Cardiac fibroblast (primary cell): ENCODE results near the gene CABCOCO1.
A peak's percentile ranks its signal among the peaks of the same experiment; 100 is the strongest.

Source experiments
- DNase-seq, 2 donors: peaks; one replicate each; pipeline versions ENCODE4 v3.0.0 to v3.0.0-alpha.2; 2010; ENCODE audit warnings: low read depth in 2 of 2
- H3K4me3 ChIP-seq, 2 donors: replicated peaks in 1 of 2; 1 replicate in 1 of 2; 2 replicates in 1 of 2; pipeline ENCODE4 v1.5.1; 2011; ENCODE audit warnings: low read depth in 2 of 2, low read length in 2 of 2, mild to moderate bottlenecking in 2 of 2, moderate library complexity in 1 of 2
- CTCF ChIP-seq: IDR thresholded peaks from one replicate; pipeline ENCODE4 v1.5.1; 2011; ENCODE audit warnings: low read depth, mild to moderate bottlenecking, low read length, inconsistent platforms

Gene CABCOCO1

GRCh38 chr10:61662794-61663259 lies at the start of gene CABCOCO1:
Gene CABCOCO1, plus strand, starts transcription at chr10:61662929. Its CDS starts 44 bp downstream, at chr10:61662973.
- peak; percentile 20 for TF ChIP-seq CTCF
- peak within 1 kb of the TSS; percentile 69 to 70 for H3K4me3 ChIP-seq
- DNase-seq, result peak; percentile 63 to 65

GRCh38 chr10:61613665-61614064 lies 49.1 kb upstream of the CABCOCO1 start:
- no peak for DNase-seq
- no peak overlapping the region for H3K4me3 ChIP-seq
- TF ChIP-seq CTCF, result no peak

- no peak overlapping the region for H3K4me3 ChIP-seq
- TF ChIP-seq CTCF, result no peak
- DNase-seq, result no peak
Measured at GRCh38 chr10:61616611-61617010, 46.1 kb upstream of the CABCOCO1 start.

GRCh38 chr10:61617180-61617579 lies 45.5 kb upstream of the CABCOCO1 start:
- DNase-seq, result no peak
- H3K4me3 ChIP-seq, result no peak overlapping the region
- TF ChIP-seq CTCF, result no peak

GRCh38 chr10:61617586-61617985 lies 45.1 kb upstream of the CABCOCO1 start:
- no peak overlapping the region for H3K4me3 ChIP-seq

GRCh38 chr10:61618388-61618961 lies 44.3 kb upstream of the CABCOCO1 start:
- TF ChIP-seq CTCF, result no peak
- no peak overlapping the region for H3K4me3 ChIP-seq
- no peak for DNase-seq

More at GRCh38 chr10:61617586-61617985, 45.1 kb upstream of the CABCOCO1 start:
- TF ChIP-seq CTCF, result no peak
- DNase-seq, result no peak

- no peak for TF ChIP-seq CTCF
- no peak overlapping the region for H3K4me3 ChIP-seq
- DNase-seq, result no peak
Measured at GRCh38 chr10:61620506-61620905, 42.2 kb upstream of the CABCOCO1 start.
